Esophagus (tissue), 2 donors: Measurements from ENCODE around the gene PRKCI. TPM values are rescaled to one million over a fixed set of nuclear protein-coding genes. Genes with fewer than 3 reads are reported as not detected.
"Not testable (repeated sequence)": the region's sequence is repeated elsewhere in the genome, so short reads cannot be mapped to it uniquely, and the experiment has no call there.

Experiments used
- H3K27ac ChIP-seq, 2 donors: one replicate each; pipeline ENCODE4 v1.5.1; 2013; ENCODE audit warnings: low read depth in 2 of 2, mild to moderate bottlenecking in 2 of 2, inconsistent platforms in 1 of 2, low read length in 1 of 2, moderate library complexity in 1 of 2
- H3K27me3 ChIP-seq, 2 donors: one replicate each; pipeline ENCODE4 v1.6.1; 2013; ENCODE audit warnings: low read length in 2 of 2, control low read depth in 1 of 2, mild to moderate bottlenecking in 1 of 2; ENCODE audit not compliant: insufficient read depth in 2 of 2, control insufficient read depth in 1 of 2
- H3K36me3 ChIP-seq, 2 donors: one replicate each; pipeline ENCODE4 v1.6.1; 2013; ENCODE audit warnings: low read length in 1 of 2; ENCODE audit not compliant: control insufficient read depth in 2 of 2, insufficient read depth in 2 of 2
- H3K4me1 ChIP-seq, 2 donors: one replicate each; pipeline ENCODE4 v1.6.1; 2013; ENCODE audit warnings: low read length in 1 of 2; ENCODE audit not compliant: control insufficient read depth in 2 of 2, insufficient read depth in 2 of 2
- H3K4me3 ChIP-seq, 2 donors: one replicate each; pipeline ENCODE4 v1.5.1; 2013; ENCODE audit warnings: low read length in 2 of 2, mild to moderate bottlenecking in 2 of 2, low read depth in 1 of 2, moderate library complexity in 1 of 2
- H3K9me3 ChIP-seq, 2 donors: one replicate each; pipeline ENCODE4 v1.6.1; 2013; ENCODE audit warnings: mild to moderate bottlenecking in 2 of 2, low read depth in 1 of 2, low read length in 1 of 2, moderate library complexity in 1 of 2; ENCODE audit not compliant: control insufficient read depth in 2 of 2, insufficient read depth in 1 of 2
- WGBS, 2 donors: extraction: QIAGEN DNeasy Blood & Tissue Kit; methylation state at CpG; one replicate each; pipeline ENCODE4 v1.1.7; 2013; 5-methylcytosine and 5-hydroxymethylcytosine counted together
- polyA plus RNA-seq, 2 donors: library from polyadenylated mRNA; stranded (reverse); fragments of 200-250 nt; gene quantifications; one replicate each; pipeline ENCODE4 v1.2.3, GENCODE V29; 2013
- donor health status: healthy with polysubstance abuse.
- donor health status: Bipolar disorder and iron deficiency.

Gene PRKCI
- polyA plus RNA-seq, 2 donors, result 12.9 to 15.1 TPM

DNA sequence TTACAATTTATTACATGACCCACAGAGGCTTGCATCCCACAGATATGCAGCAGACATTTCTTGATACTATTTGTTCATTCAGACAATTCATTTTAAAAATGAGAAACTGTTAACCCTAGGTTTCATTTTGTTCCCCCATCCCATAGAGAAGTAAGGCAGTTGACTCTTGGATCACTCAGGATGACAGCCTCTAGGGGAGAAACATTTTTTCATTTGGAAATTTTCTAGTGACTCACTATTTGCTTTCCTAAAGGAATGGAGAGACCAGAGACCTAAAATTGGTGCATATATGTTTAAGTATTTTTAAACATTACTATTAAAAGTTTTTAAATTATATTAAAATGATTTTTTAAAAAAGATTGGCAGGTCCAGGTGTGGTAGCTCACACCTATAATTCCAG lies 21.2 kb upstream of the PRKCI start:
- no peak overlapping the region for H3K4me3 ChIP-seq
- H3K27me3 ChIP-seq, result no peaks in the 10 kb centered on the region
- no peaks in the 10 kb centered on the region for H3K9me3 ChIP-seq
- no peaks in the 10 kb centered on the region for H3K36me3 ChIP-seq
- no peak overlapping the region for H3K27ac ChIP-seq
- no peaks in the 10 kb centered on the region for H3K4me1 ChIP-seq

- Histone ChIP-seq H3K9me3 (no peaks in the 10 kb centered on the region), H3K4me3 (no peak overlapping the region), H3K4me1 (no peaks in the 10 kb centered on the region), H3K27me3 (no peaks in the 10 kb centered on the region), H3K36me3 (no peaks in the 10 kb centered on the region), H3K27ac (no peak overlapping the region)
- 93 to 94% methylated on average over 5 of the region's 5 CpGs for WGBS, 2 donors
Measured at GRCh38 chr3:170201527-170201926, 20.7 kb upstream of the PRKCI start.

- H3K4me1 ChIP-seq, result no peaks in the 10 kb centered on the region
- no peaks in the 10 kb centered on the region for H3K36me3 ChIP-seq
- H3K9me3 ChIP-seq, result no peaks in the 10 kb centered on the region
- H3K27ac ChIP-seq, result no peak overlapping the region
- no peak overlapping the region for H3K4me3 ChIP-seq
- H3K27me3 ChIP-seq, result no peaks in the 10 kb centered on the region
- 68 to 87% methylated on average over 4 of the region's 4 CpGs for WGBS, 2 donors
Measured at GRCh38 chr3:170203457-170203856, 18.8 kb upstream of the PRKCI start.

- no peaks in the 10 kb centered on the region for H3K9me3 ChIP-seq
- no peaks in the 10 kb centered on the region for H3K27me3 ChIP-seq
- WGBS, 2 donors, result 63 to 79% methylated on average over 3 of the region's 3 CpGs
- no peaks in the 10 kb centered on the region for H3K36me3 ChIP-seq
- no peak overlapping the region for H3K4me3 ChIP-seq
- H3K27ac ChIP-seq, result no peak overlapping the region
- no peaks in the 10 kb centered on the region for H3K4me1 ChIP-seq
Measured at GRCh38 chr3:170204023-170204472, 18.2 kb upstream of the PRKCI start.

GRCh38 chr3:170204509-170204908 lies 17.7 kb upstream of the PRKCI start:
- Histone ChIP-seq H3K36me3 (no peaks in the 10 kb centered on the region), H3K9me3 (no peaks in the 10 kb centered on the region), H3K27me3 (no peaks in the 10 kb centered on the region), H3K4me3 (no peak overlapping the region), H3K4me1 (no peaks in the 10 kb centered on the region), H3K27ac (no peak overlapping the region)
- 95 to 97% methylated on average over 10 of the region's 10 CpGs for WGBS, 2 donors

DNA sequence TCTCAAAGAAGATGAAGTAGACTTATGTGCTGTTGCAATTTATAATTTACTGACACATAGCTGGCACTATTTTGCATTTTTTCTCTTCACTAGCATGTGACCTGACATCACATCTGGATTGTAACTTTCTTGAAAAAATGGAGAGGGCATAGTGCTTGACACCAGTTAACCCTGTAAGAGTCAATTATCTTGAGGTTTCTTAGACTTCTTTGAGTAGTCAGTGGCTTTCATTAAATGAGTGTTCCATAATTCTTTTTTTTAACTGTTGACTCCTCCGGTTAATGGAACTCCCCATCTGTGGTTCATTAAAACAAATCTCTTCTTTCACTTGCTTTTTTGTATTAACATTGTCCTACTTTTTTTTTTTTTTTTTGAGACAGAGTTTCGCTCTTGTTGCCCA lies 16.9 kb upstream of the PRKCI start:
- Histone ChIP-seq H3K27ac (no peak overlapping the region), H3K9me3 (no peaks in the 10 kb centered on the region), H3K4me3 (no peak overlapping the region), H3K27me3 (no peaks in the 10 kb centered on the region), H3K36me3 (no peaks in the 10 kb centered on the region), H3K4me1 (no peaks in the 10 kb centered on the region)
- 80 to 81% methylated on average over 2 of the region's 2 CpGs for WGBS, 2 donors

DNA sequence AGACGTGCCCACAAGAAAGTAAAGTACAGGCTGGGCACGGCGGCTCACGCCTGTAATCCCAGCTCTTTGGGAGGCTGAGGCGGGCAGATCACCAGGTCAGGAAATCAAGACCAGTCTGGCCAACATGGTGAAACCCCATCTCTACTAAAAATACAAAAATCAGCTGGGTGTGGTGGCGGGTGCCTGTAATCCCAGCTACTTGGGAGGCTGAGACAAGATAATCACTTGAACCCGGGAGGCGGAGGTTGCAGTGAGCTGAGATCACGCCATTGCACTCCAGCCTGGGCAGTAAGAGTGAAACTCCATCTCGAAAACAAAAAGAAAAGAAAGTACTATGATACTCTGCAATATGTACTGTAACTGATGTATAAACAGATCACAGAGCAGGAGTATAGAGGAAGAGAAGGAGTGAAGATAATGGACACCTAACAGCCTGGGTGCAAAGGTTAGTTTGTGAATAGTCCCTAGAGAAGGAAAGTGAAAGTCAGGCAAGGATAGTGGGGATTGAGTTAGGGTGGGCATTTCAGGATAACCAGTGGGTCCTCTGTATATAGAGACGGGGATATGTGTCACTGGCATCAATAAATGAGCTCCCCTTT lies 16.0 kb upstream of the PRKCI start:
- H3K9me3 ChIP-seq, H3K27ac ChIP-seq, H3K36me3 ChIP-seq, H3K4me1 ChIP-seq, H3K4me3 ChIP-seq, H3K27me3 ChIP-seq: not testable (repeated sequence)
- WGBS, 2 donors, result 83 to 89% methylated on average over 11 of the region's 11 CpGs

GRCh38 chr3:170207717-170208116 lies 14.5 kb upstream of the PRKCI start:
- H3K4me1 ChIP-seq, result no peaks in the 10 kb centered on the region
- no peak overlapping the region for H3K27ac ChIP-seq
- no peak overlapping the region for H3K4me3 ChIP-seq
- H3K27me3 ChIP-seq, result no peaks in the 10 kb centered on the region
- H3K36me3 ChIP-seq, result no peaks in the 10 kb centered on the region
- WGBS, 2 donors, result 66 to 80% methylated on average over 6 of the region's 6 CpGs
- H3K9me3 ChIP-seq, result no peaks in the 10 kb centered on the region

DNA sequence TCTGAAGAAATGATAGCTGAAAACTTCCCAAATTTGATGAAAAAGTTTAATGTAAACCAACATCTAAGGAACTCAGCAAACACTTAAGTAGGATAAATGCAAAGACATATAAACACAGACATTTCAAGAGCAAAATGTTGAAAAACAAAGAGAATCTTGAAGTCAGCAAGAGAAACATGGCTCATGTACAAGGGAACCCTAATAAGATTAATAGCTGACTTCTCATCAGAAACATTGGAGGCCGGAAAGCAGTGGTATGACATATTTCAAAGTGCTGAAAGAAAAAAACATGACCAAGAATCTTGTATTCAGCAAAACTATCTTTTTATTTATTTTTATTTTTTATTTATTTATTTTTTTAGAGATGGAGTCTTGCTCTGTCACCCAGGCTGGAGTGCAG lies 10.6 kb upstream of the PRKCI start:
- no peak overlapping the region for H3K4me3 ChIP-seq
- no peaks in the 10 kb centered on the region for H3K4me1 ChIP-seq
- no peaks in the 10 kb centered on the region for H3K27me3 ChIP-seq
- WGBS, 2 donors, result 97 to 100% methylated on average over 1 of the region's 1 CpG
- no peaks in the 10 kb centered on the region for H3K9me3 ChIP-seq
- H3K36me3 ChIP-seq, result no peaks in the 10 kb centered on the region
- H3K27ac ChIP-seq, result no peak overlapping the region

- WGBS, 2 donors, result 82 to 91% methylated on average over 1 of the region's 1 CpG
- H3K4me3 ChIP-seq, result no peak overlapping the region
- no peak overlapping the region for H3K27ac ChIP-seq
- no peaks in the 10 kb centered on the region for H3K9me3 ChIP-seq
- no peaks in the 10 kb centered on the region for H3K36me3 ChIP-seq
- no peaks in the 10 kb centered on the region for H3K4me1 ChIP-seq
- no peaks in the 10 kb centered on the region for H3K27me3 ChIP-seq
Measured at GRCh38 chr3:170219850-170220249, 2.4 kb upstream of the PRKCI start.
